HEK293T (cell line): Measurements from ENCODE around the gene CDH18.

Source experiments
- CTCF ChIA-PET: fragments of 350-600 bp; formaldehyde crosslinking; extraction: SDS; loops from one replicate; lab custom pipeline; 2021; ENCODE audit warnings: antibody characterized with exemption, inconsistent platforms; lab: Yijun Ruan, JAX
- POLR2A ChIA-PET: fragments of 350-600 bp; formaldehyde crosslinking; extraction: SDS; loops from one replicate; lab custom pipeline; 2020; ENCODE audit warnings: antibody characterized with exemption, inconsistent platforms; lab: Yijun Ruan, JAX
- DNase-seq: peaks from one replicate; pipeline ENCODE4 v3.0.0; 2012; ENCODE audit warnings: mixed read lengths; ENCODE audit errors: extremely low spot score
- ARNT ChIP-seq: fragments of 450-650 bp; IDR thresholded peaks from 2 replicates; pipeline ENCODE4 v1.6.1; 2017; ENCODE audit warnings: mild to moderate bottlenecking
- BHLHE40 ChIP-seq: fragments of 450-650 bp; IDR thresholded peaks from 2 replicates; pipeline ENCODE4 v1.6.1; 2016; ENCODE audit warnings: mild to moderate bottlenecking, moderate library complexity, borderline replicate concordance
- CTBP1 ChIP-seq: fragments of 450-650 bp; IDR thresholded peaks from 2 replicates; pipeline ENCODE4 v1.6.1; 2016; ENCODE audit warnings: borderline replicate concordance
- ELF4 ChIP-seq: fragments of 450-650 bp; IDR thresholded peaks from 2 replicates; pipeline ENCODE4 v1.6.1; 2017; ENCODE audit warnings: antibody characterized with exemption
- FOXA1 ChIP-seq: fragments of 450-650 bp; IDR thresholded peaks from 2 replicates; pipeline ENCODE4 v1.6.1; 2016; ENCODE audit warnings: mild to moderate bottlenecking
- FOXK2 ChIP-seq: fragments of 450-650 bp; IDR thresholded peaks from 2 replicates; pipeline ENCODE4 v1.6.1; 2016; ENCODE audit warnings: mild to moderate bottlenecking
- FOXM1 ChIP-seq: fragments of 450-650 bp; IDR thresholded peaks from 2 replicates; pipeline ENCODE4 v1.6.1; 2017; ENCODE audit warnings: mild to moderate bottlenecking, borderline replicate concordance
- HDGF ChIP-seq: fragments of 450-650 bp; IDR thresholded peaks from 2 replicates; pipeline ENCODE4 v1.6.1; 2017; ENCODE audit warnings: antibody characterized with exemption, borderline replicate concordance
- L3MBTL2 ChIP-seq: fragments of 450-650 bp; conservative IDR thresholded peaks from 2 replicates; pipeline ENCODE4 v1.6.1; 2016; ENCODE audit warnings: mild to moderate bottlenecking
- LEF1 ChIP-seq: fragments of 450-650 bp; IDR thresholded peaks from 2 replicates; pipeline ENCODE4 v1.6.1; 2017; ENCODE audit warnings: mild to moderate bottlenecking, borderline replicate concordance
- NFRKB ChIP-seq: fragments of 450-650 bp; IDR thresholded peaks from 2 replicates; pipeline ENCODE4 v1.6.1; 2016; ENCODE audit warnings: mild to moderate bottlenecking, moderate library complexity
- SP1 ChIP-seq: fragments of 450-650 bp; IDR thresholded peaks from 2 replicates; pipeline ENCODE4 v1.6.1; 2017
- SUZ12 ChIP-seq: fragments of 450-650 bp; IDR thresholded peaks from 2 replicates; pipeline ENCODE4 v1.6.1; 2016; ENCODE audit warnings: mild to moderate bottlenecking
- TARDBP ChIP-seq: fragments of 450-650 bp; IDR thresholded peaks from 2 replicates; pipeline ENCODE4 v1.6.1; 2016
- ZNF384 ChIP-seq: fragments of 450-650 bp; IDR thresholded peaks from 2 replicates; pipeline ENCODE4 v1.6.1; 2016
- TF ChIP-seq, protein P1 (sequence below): fragments of 450-650 bp; IDR thresholded peaks from 2 replicates; pipeline ENCODE4 v1.6.1; 2016

Gene CDH18

DNA sequence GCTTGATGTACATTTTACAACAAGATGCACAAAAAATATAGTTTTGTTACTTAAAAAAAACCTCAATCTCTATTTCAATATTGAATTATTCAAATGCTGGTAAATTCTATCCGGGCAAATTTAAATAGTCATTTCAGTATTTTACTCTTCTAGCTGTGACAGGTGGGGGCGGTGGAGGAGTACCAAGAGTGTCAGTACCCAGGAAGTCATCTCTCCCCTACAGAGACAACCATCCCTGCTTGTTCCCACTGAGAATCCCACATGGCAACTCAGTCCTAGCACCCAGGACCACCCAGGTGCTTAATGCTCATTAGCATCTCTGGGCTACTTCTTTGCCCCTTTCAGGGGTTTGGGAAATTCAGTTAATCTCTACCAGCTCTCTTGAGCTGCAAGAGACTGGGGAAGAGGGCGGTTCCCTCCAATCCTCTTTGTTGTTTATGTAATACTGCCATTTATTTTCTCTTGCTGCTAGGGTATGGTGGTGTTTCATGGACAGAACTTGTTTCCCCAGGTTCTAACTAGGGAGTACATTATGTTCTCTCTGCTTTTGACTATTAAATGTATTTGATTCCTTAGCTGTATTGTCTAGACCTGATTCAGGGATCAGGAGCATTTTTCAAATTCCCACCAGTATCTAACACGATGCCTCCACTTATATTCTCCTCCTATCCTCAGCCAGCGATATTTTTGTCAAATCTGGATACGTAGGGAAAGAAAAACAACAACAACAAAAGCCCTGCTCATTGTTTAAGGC, 122.5 kb downstream of the CDH18 start:
- DNase-seq, result no peak
- CTCF ChIA-PET, result no interaction called here
- POLR2A ChIA-PET, result no interaction called here
- TF ChIP-seq ZNF384 (no peak), FOXK2 (no peak), NFRKB (no peak), BHLHE40 (no peak), LEF1 (no peak), SP1 (no peak), FOXM1 (no peak), FOXA1 (no peak), SUZ12 (no peak), HDGF (no peak), CTBP1 (no peak)

DNA sequence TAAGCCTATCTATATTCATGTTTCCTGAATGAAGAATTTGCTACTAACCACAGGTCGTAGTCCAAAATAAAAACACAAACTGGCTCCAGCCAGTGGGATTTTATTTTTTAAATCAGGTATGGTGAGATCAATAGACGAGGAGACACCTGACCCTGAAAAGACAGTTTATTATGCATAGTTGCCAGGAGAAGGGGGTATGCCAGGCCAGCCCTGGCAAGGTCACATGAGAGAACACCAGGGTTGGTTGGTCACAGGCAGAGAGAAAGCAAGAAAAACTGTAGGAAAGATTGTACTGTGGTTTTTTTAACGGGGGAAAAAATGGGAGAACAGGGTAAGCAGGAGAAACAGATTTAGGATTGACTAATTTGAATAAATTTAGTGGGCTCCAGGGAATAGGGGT, 125.3 kb downstream of the CDH18 start:
- DNase-seq, result no peak
- ChIA-PET CTCF (no interaction called here), POLR2A (no interaction called here)
- no peak for TF ChIP-seq NFRKB
- TF ChIP-seq, protein P1, sequence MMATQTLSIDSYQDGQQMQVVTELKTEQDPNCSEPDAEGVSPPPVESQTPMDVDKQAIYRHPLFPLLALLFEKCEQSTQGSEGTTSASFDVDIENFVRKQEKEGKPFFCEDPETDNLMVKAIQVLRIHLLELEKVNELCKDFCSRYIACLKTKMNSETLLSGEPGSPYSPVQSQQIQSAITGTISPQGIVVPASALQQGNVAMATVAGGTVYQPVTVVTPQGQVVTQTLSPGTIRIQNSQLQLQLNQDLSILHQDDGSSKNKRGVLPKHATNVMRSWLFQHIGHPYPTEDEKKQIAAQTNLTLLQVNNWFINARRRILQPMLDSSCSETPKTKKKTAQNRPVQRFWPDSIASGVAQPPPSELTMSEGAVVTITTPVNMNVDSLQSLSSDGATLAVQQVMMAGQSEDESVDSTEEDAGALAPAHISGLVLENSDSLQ, result no peak
- TF ChIP-seq L3MBTL2, result no peak
- TF ChIP-seq ELF4, result no peak
- no peak for TF ChIP-seq TARDBP
- TF ChIP-seq ARNT, result no peak
- TF ChIP-seq FOXK2, result no peak
- no peak for TF ChIP-seq FOXM1
- TF ChIP-seq CTBP1, result no peak
- no peak for TF ChIP-seq SUZ12
- TF ChIP-seq SP1, result no peak
- no peak for TF ChIP-seq LEF1
- TF ChIP-seq FOXA1, result no peak
- TF ChIP-seq HDGF, result no peak
- no peak for TF ChIP-seq BHLHE40

DNA sequence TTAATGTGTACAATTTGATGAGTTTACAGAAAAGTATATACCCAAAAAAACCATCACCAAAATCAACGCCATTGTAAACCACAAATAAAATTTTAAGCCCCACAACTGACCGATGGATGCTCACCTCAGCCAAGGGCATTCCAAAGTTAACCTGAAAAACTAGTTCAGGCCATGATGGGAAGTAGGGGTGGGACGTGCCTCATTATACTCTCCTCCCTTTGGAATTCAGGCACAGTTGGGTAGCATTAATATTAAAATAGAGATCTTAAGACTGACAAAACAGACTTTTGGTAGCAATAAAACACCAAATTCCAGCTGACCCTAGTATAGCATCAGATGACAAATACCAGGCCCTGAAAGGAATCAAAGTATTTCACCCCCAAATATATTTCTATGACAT, 129.0 kb downstream of the CDH18 start:
- TF ChIP-seq L3MBTL2 (no peak), ZNF384 (no peak), ELF4 (no peak)
- ChIA-PET CTCF (no interaction called here), POLR2A (interaction anchor here (0.6 kb wide), 1 partner anchor 1570 kb away, joined by 3 read pairs; no protein-coding TSS in a partner anchor)
- DNase-seq, result no peak

DNA sequence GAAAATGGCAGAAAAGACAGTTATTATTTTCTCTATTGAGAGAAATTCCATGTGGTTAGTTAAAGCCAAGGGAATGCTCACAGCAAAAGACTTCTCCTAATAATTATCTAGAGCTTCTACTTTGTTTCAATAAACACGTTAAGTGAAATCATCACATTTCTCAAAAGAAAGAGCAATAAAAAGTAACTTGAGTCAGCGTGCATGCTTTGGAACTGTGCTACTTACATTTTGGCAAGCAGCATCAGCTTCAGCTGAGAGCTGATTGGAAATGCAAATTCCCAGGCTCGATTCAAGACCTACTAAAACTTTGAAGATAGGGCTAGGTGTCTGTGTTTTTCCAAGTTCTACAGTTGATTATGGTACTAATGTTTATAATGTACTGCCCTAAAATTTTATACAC, 132.1 kb downstream of the CDH18 start:
- DNase-seq, result no peak
- POLR2A ChIA-PET, result no interaction called here
- CTCF ChIA-PET, result no interaction called here
- TF ChIP-seq FOXA1 (no peak), ELF4 (no peak), FOXK2 (no peak), NFRKB (no peak), FOXM1 (no peak), CTBP1 (no peak), HDGF (no peak), BHLHE40 (no peak), TARDBP (no peak), SUZ12 (no peak), SP1 (no peak), LEF1 (no peak)
- TF ChIP-seq, protein P1, result no peak

DNA sequence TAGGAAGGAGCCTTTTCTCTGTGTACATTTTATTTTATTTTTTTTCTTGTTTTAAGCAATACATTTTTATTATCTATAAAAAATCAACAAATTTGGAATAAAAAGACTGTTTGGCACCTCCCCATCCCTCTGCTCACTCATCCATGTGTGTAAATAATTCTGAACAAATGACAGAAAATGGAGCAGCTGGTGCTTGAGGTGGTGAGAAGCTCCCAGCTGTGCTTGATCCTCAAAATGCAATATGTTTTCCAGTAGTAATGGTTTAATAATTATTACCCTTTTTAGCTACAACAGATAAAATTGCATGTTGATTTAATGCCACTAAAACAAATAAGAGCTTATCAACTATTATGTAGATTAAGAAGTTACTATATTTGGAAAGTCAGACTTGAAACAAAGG, 132.5 kb downstream of the CDH18 start:
- TF ChIP-seq SP1 (no peak), BHLHE40 (no peak), ELF4 (no peak), FOXM1 (no peak), HDGF (no peak), NFRKB (no peak), FOXA1 (no peak), LEF1 (no peak), FOXK2 (no peak), L3MBTL2 (no peak), TARDBP (no peak), ZNF384 (no peak), SUZ12 (no peak), ARNT (no peak), CTBP1 (no peak)
- TF ChIP-seq, protein P1, result no peak
- ChIA-PET POLR2A (no interaction called here), CTCF (no interaction called here)
- DNase-seq, result no peak

DNA sequence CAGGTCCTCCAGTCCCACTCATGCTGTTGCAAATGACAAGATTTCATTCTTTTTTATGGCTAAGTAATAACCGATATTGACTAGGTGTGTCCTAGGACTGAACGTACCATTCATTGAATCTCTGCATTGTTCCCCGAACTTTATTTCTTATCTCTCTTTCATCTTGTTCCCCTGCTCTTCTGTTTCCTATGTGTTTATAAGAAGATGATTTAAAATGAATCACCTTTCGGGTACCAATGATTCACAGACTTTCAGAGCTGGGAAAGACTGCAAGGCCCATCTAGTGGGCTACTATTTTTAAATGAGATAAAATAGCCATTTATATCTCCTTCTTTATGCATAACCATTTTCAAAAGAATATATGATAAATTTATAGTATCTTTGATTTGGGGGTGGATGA, 133.0 kb downstream of the CDH18 start:
- ChIA-PET CTCF (no interaction called here), POLR2A (no interaction called here)
- DNase-seq, result no peak
- TF ChIP-seq L3MBTL2 (no peak), ELF4 (no peak), TARDBP (no peak), NFRKB (no peak), BHLHE40 (no peak), CTBP1 (no peak)
- TF ChIP-seq, protein P1, result no peak
